Adrenal gland (tissue), 5 donors: Measurements from ENCODE around the gene COL25A1.

Experiments used
- CTCF ChIP-seq, 6 experiments: fragments of 450-650 bp in 4 of 6; fragments of 200-600 bp in 2 of 6; sonication (generic) in 1 of 6; IDR thresholded peaks; 1 replicate in 5 of 6; 2 replicates in 1 of 6; pipeline versions ENCODE4 v1.5.1 to v1.8.0; 2016 to 2021; ENCODE audit warnings: antibody characterized with exemption in 6 of 6, mild to moderate bottlenecking in 2 of 6, moderate library complexity in 1 of 6
- POLR2A ChIP-seq, 2 donors: fragments of 450-650 bp; IDR thresholded peaks; one replicate each; pipeline ENCODE4 v1.6.1; 2017; ENCODE audit warnings: antibody characterized with exemption in 2 of 2, mild to moderate bottlenecking in 2 of 2, moderate library complexity in 1 of 2
- donor health status: DM: no; HTN: no; CAD: no.

GRCh38 chr4:109251396-109251795 lies 51.1 kb downstream of the COL25A1 start:
- TF ChIP-seq POLR2A (IDR thresholded peaks at IDR 0.05): no peak
- TF ChIP-seq CTCF (IDR thresholded peaks at IDR 0.05): no peak
